Measurements from ENCODE around the gene NELL2. TPM values are rescaled to one million over a fixed set of nuclear protein-coding genes. Genes with fewer than 3 reads are reported as not detected.

The NELL2 gene
- total RNA-seq, 4 donors from 2014 or later, result 0.23 to 11.4 (median 1.7) TPM

- 89 to 92% methylated on average over 3 of the region's 3 CpGs for WGBS, 2 donors
- Histone ChIP-seq H3K4me1 (no peaks in the 10 kb centered on the region), H3K27me3 (no peaks in the 10 kb centered on the region), H3K36me3 (no peaks in the 10 kb centered on the region), H3K4me3 (no peak overlapping the region), H3K27ac (no peak overlapping the region), H3K9me3 (no peaks in the 10 kb centered on the region)
- no peak for DNase-seq
- no peak for TF ChIP-seq POLR2A (IDR thresholded peaks at IDR 0.05)
- TF ChIP-seq CTCF (IDR thresholded peaks at IDR 0.05), result no peak
- intact Hi-C loops (cut with DNase I), result no loop called here
Measured at GRCh38 chr12:44889926-44890325, 13.8 kb upstream of the NELL2 start.

GRCh38 chr12:44889162-44889561, 13.0 kb upstream of the NELL2 start:
- 79 to 87% methylated on average over 3 of the region's 3 CpGs for WGBS, 2 donors
- Histone ChIP-seq H3K27me3 (no peaks in the 10 kb centered on the region), H3K36me3 (no peaks in the 10 kb centered on the region), H3K4me1 (no peaks in the 10 kb centered on the region), H3K4me3 (no peak overlapping the region), H3K27ac (no peak overlapping the region), H3K9me3 (no peaks in the 10 kb centered on the region)
- intact Hi-C loops (cut with DNase I), result no loop called here
- no peak for DNase-seq
- no peak for TF ChIP-seq CTCF (IDR thresholded peaks at IDR 0.05)

GRCh38 chr12:44885902-44886301, 9.8 kb upstream of the NELL2 start:
- Histone ChIP-seq H3K4me1 (no peaks in the 10 kb centered on the region), H3K27ac (no peak overlapping the region), H3K4me3 (no peak overlapping the region), H3K36me3 (no peaks in the 10 kb centered on the region), H3K9me3 (peaks cover 0 to 4% (median 0%) of the 10 kb centered on the region in 3 donors), H3K27me3 (no peaks in the 10 kb centered on the region)
- intact Hi-C loops (cut with DNase I), result no loop called here
- TF ChIP-seq CTCF (IDR thresholded peaks at IDR 0.05), result no peak
- no peak for TF ChIP-seq POLR2A (IDR thresholded peaks at IDR 0.05)
- DNase-seq, result no peak

- H3K9me3 ChIP-seq, result peaks cover 0 to 4% (median 0%) of the 10 kb centered on the region in 3 donors
Measured at GRCh38 chr12:44881197-44881596, 5.1 kb upstream of the NELL2 start.

More at GRCh38 chr12:44881197-44881596, 5.1 kb upstream of the NELL2 start:
- intact Hi-C loops (cut with DNase I), result no loop called here
- 66 to 92% methylated on average over 1 of the region's 1 CpG for WGBS, 2 donors
- Histone ChIP-seq H3K36me3 (no peaks in the 10 kb centered on the region), H3K4me1 (peaks cover 3 to 12% (median 8%) of the 10 kb centered on the region in 3 donors), H3K27me3 (peaks cover 0 to 21% (median 2%) of the 10 kb centered on the region in 4 donors), H3K4me3 (no peak overlapping the region), H3K27ac (no peak overlapping the region)
- TF ChIP-seq CTCF (IDR thresholded peaks at IDR 0.05), result no peak
- TF ChIP-seq POLR2A (IDR thresholded peaks at IDR 0.05), result no peak
- DNase-seq, result no peak

All from esophagus squamous epithelium (tissue), 5 donors.